ENCODE results near the gene ASB16. TPM values are rescaled to one million over a fixed set of nuclear protein-coding genes. Genes with fewer than 3 reads are reported as not detected.

Gene ASB16
- total RNA-seq, 1 donor from 2014 or later = not detected

- peak overlapping the region; percentile 68 for H3K27ac ChIP-seq
Observed at GRCh38 chr17:44187131-44187899, 16.8 kb downstream of the ASB16 start.

GRCh38 chr17:44188576-44189403, 18.3 kb downstream of the ASB16 start:
- Histone ChIP-seq H3K4me1 (peaks cover 16% of the 10 kb centered on the region), H3K27ac (no peak overlapping the region), H3K4me2 (peak overlapping the region; percentile 92), H2AFZ (replicated peaks) (no peak overlapping the region), H3K79me2 (ENCODE audit: low read depth) (peaks cover 42% of the 10 kb centered on the region), H3K9me3 (ENCODE audit: low read depth) (no peaks in the 10 kb centered on the region), H3K36me3 (no peaks in the 10 kb centered on the region), H3K9ac (peak overlapping the region; percentile 78), H4K20me1 (ENCODE audit: low read depth) (peaks cover 23% of the 10 kb centered on the region), H3F3A (ENCODE audit: low read depth) (peaks cover 41% of the 10 kb centered on the region), H3K4me3 (no peak overlapping the region), H3K27me3 (no peaks in the 10 kb centered on the region)
- Mint-ChIP-seq H3K4me3 (peak overlapping the region; percentile 99), H3K9me3 (no peaks in the 10 kb centered on the region), H3K36me3 (peaks cover 8% of the 10 kb centered on the region), H3K27me3 (ENCODE audit: insufficient read depth, low read depth) (peaks cover 14% of the 10 kb centered on the region), H3K27ac (no peak overlapping the region), H3K4me1 (peaks cover 33% of the 10 kb centered on the region)
- DNase-seq (ENCODE audit: low spot score) = no peak
- no peak for TF ChIP-seq EZH2 (IDR thresholded peaks at IDR 0.05)
- TF ChIP-seq CTCF (IDR thresholded peaks at IDR 0.05) = no peak
- no peak for TF ChIP-seq EZH2phosphoT487 (IDR thresholded peaks at IDR 0.05)

More at GRCh38 chr17:44187131-44187899, 16.8 kb downstream of the ASB16 start:
- peak overlapping the region; percentile 78 for H3K9ac ChIP-seq
- peaks cover 56% of the 10 kb centered on the region for H3K79me2 ChIP-seq (ENCODE audit: low read depth)
- H4K20me1 ChIP-seq (ENCODE audit: low read depth) = peaks cover 36% of the 10 kb centered on the region
- no peaks in the 10 kb centered on the region for H3K36me3 ChIP-seq
- peak overlapping the region; percentile 88 for H3K4me3 ChIP-seq
- peak overlapping the region; percentile 99 for H3K4me3 Mint-ChIP-seq
- no peak for TF ChIP-seq EZH2 (IDR thresholded peaks at IDR 0.05)
- TF ChIP-seq EZH2phosphoT487 (IDR thresholded peaks at IDR 0.05) = no peak
- TF ChIP-seq CTCF (IDR thresholded peaks at IDR 0.05) = no peak
- peaks cover 35% of the 10 kb centered on the region for H3K4me1 Mint-ChIP-seq
- peaks cover 33% of the 10 kb centered on the region for H3F3A ChIP-seq (ENCODE audit: low read depth)
- no peaks in the 10 kb centered on the region for H3K9me3 Mint-ChIP-seq
- no peaks in the 10 kb centered on the region for H3K9me3 ChIP-seq (ENCODE audit: low read depth)
- H3K27me3 ChIP-seq = no peaks in the 10 kb centered on the region
- no peak for DNase-seq (ENCODE audit: low spot score)
- peaks cover 14% of the 10 kb centered on the region for H3K27me3 Mint-ChIP-seq (ENCODE audit: insufficient read depth, low read depth)
- H2AFZ ChIP-seq (replicated peaks) = peak overlapping the region; percentile 100
- peak overlapping the region; percentile 92 for H3K4me2 ChIP-seq
- peak overlapping the region; percentile 96 for H3K27ac Mint-ChIP-seq
- peaks cover 10% of the 10 kb centered on the region for H3K36me3 Mint-ChIP-seq
- peaks cover 16% of the 10 kb centered on the region for H3K4me1 ChIP-seq

- Histone ChIP-seq H4K20me1 (ENCODE audit: low read depth) (peaks cover 6% of the 10 kb centered on the region), H3K4me2 (no peak overlapping the region), H3K9ac (no peak overlapping the region), H3K79me2 (ENCODE audit: low read depth) (peaks cover 25% of the 10 kb centered on the region), H2AFZ (replicated peaks) (no peak overlapping the region), H3K9me3 (ENCODE audit: low read depth) (no peaks in the 10 kb centered on the region), H3K36me3 (peaks cover 3% of the 10 kb centered on the region), H3K4me3 (no peak overlapping the region), H3K4me1 (peaks cover 8% of the 10 kb centered on the region), H3K27me3 (no peaks in the 10 kb centered on the region), H3K27ac (no peak overlapping the region), H3F3A (ENCODE audit: low read depth) (peaks cover 36% of the 10 kb centered on the region)
- Mint-ChIP-seq H3K4me3 (peak overlapping the region; percentile 21), H3K4me1 (peaks cover 25% of the 10 kb centered on the region), H3K9me3 (no peaks in the 10 kb centered on the region), H3K27ac (no peak overlapping the region), H3K36me3 (peaks cover 14% of the 10 kb centered on the region), H3K27me3 (ENCODE audit: insufficient read depth, low read depth) (peaks cover 13% of the 10 kb centered on the region)
- DNase-seq (ENCODE audit: low spot score) = no peak
- TF ChIP-seq EZH2phosphoT487 (IDR thresholded peaks at IDR 0.05) (no peak), CTCF (IDR thresholded peaks at IDR 0.05) (no peak), EZH2 (IDR thresholded peaks at IDR 0.05) (no peak)
Observed at GRCh38 chr17:44190481-44190880, 20.0 kb downstream of the ASB16 start.

Measured in neural progenitor cell (in vitro differentiated cells).